GM21367 (cell line): ENCODE measurements around the gene LDAF1.
"Not testable (repeated sequence)": the region's sequence is repeated elsewhere in the genome, so short reads cannot be mapped to it uniquely, and the experiment has no call there.

Experiments used
- ATAC-seq: cut with Tn5 transposase; IDR thresholded peaks from one replicate; pipeline ENCODE4 v1.9.1; 2021; ENCODE audit not compliant: unreplicated experiment

Gene LDAF1

GRCh38 chr16:21194771-21195301 lies 36.4 kb downstream of the LDAF1 start:
- ATAC-seq = no peak

- not testable (repeated sequence) for ATAC-seq
Observed at GRCh38 chr16:21195330-21195729, 36.9 kb downstream of the LDAF1 start.

GRCh38 chr16:21197112-21197511 lies 38.6 kb downstream of the LDAF1 start:
- ATAC-seq = no peak

- ATAC-seq = no peak
Observed at GRCh38 chr16:21197621-21198020, 39.1 kb downstream of the LDAF1 start.

GRCh38 chr16:21199607-21200218 lies 41.2 kb downstream of the LDAF1 start:
- ATAC-seq = no peak

- ATAC-seq = no peak
Observed at GRCh38 chr16:21203155-21203797, 44.8 kb downstream of the LDAF1 start.

- no peak for ATAC-seq
Observed at GRCh38 chr16:21205303-21205702, 46.8 kb downstream of the LDAF1 start.

GRCh38 chr16:21206550-21206949 lies 48.1 kb downstream of the LDAF1 start:
- no peak for ATAC-seq

GRCh38 chr16:21208446-21209230 lies 50.2 kb downstream of the LDAF1 start:
- no peak for ATAC-seq

GRCh38 chr16:21211486-21211885 lies 53.0 kb downstream of the LDAF1 start, which contains the start of gene ZP2:
Gene ZP2 (minus strand): TSS chr16:21211574. CDS start chr16:21211547, 27 bp downstream.
- no peak for ATAC-seq

GRCh38 chr16:21214086-21214485 lies 55.6 kb downstream of the LDAF1 start:
- no peak for ATAC-seq

- ATAC-seq = no peak
Observed at GRCh38 chr16:21217121-21217520, 58.6 kb downstream of the LDAF1 start.

- ATAC-seq = no peak
Observed at GRCh38 chr16:21218153-21218552, 59.7 kb downstream of the LDAF1 start.

GRCh38 chr16:21219551-21219950 lies 61.1 kb downstream of the LDAF1 start:
- no peak for ATAC-seq

GRCh38 chr16:21222495-21223337 lies 64.2 kb downstream of the LDAF1 start:
- ATAC-seq = no peak

- no peak for ATAC-seq
Observed at GRCh38 chr16:21223787-21224186, 65.3 kb downstream of the LDAF1 start.

- ATAC-seq = no peak
Observed at GRCh38 chr16:21224800-21225199, 66.3 kb downstream of the LDAF1 start.

GRCh38 chr16:21226749-21227148 lies 68.3 kb downstream of the LDAF1 start:
- ATAC-seq = no peak

- ATAC-seq = no peak
Observed at GRCh38 chr16:21227866-21228265, 69.4 kb downstream of the LDAF1 start.

- ATAC-seq = no peak
Observed at GRCh38 chr16:21228361-21228872, 69.9 kb downstream of the LDAF1 start.
